WTC11 (cell line): ENCODE results near the gene UNC119.

ENCODE experiments used
- CTCF ChIP-seq: fragments of 200-600 bp; IDR thresholded peaks from 2 replicates; pipeline ENCODE4 v1.8.0; 2022; ENCODE audit warnings: antibody characterized with exemption
- FOXJ3 ChIP-seq: sonication (generic); formaldehyde crosslinking; IDR thresholded peaks from 2 replicates; pipeline ENCODE4 v1.9.0; 2021; ENCODE audit warnings: missing genetic modification reagents, mild to moderate bottlenecking, borderline replicate concordance
- GTF2I ChIP-seq: fragments of 250-450 bp; sonication (Bioruptor Pico); conservative IDR thresholded peaks from 2 replicates; pipeline ENCODE4 v1.4.0; 2021; ENCODE audit warnings: mild to moderate bottlenecking
- MAX ChIP-seq: sonication (generic); formaldehyde crosslinking; IDR thresholded peaks from 2 replicates; pipeline ENCODE4 v1.8.0; 2022; ENCODE audit warnings: mild to moderate bottlenecking, missing genetic modification reagents
- NR1H2 ChIP-seq: sonication (generic); formaldehyde crosslinking; IDR thresholded peaks from 2 replicates; pipeline ENCODE4 v1.9.0; 2021; ENCODE audit warnings: mild to moderate bottlenecking, moderate library complexity, missing genetic modification reagents
- NR3C1 ChIP-seq: sonication (generic); formaldehyde crosslinking; conservative IDR thresholded peaks from 2 replicates; pipeline ENCODE4 v1.8.1; 2023; ENCODE audit warnings: low read depth, mild to moderate bottlenecking, missing genetic modification reagents
- TCF7 ChIP-seq: sonication (generic); formaldehyde crosslinking; IDR thresholded peaks from 2 replicates; pipeline ENCODE4 v1.8.0; 2022; ENCODE audit warnings: mild to moderate bottlenecking, low read depth, missing genetic modification reagents, moderate library complexity
- TP53 ChIP-seq: sonication (generic); formaldehyde crosslinking; IDR thresholded peaks from 2 replicates; pipeline ENCODE4 v1.8.1; 2023; ENCODE audit warnings: mild to moderate bottlenecking, missing genetic modification reagents
- USF1 ChIP-seq: sonication (generic); formaldehyde crosslinking; IDR thresholded peaks from 2 replicates; pipeline ENCODE4 v1.8.0; 2022; ENCODE audit warnings: mild to moderate bottlenecking, missing genetic modification reagents
- ZBTB21 ChIP-seq: sonication (generic); formaldehyde crosslinking; IDR thresholded peaks from 2 replicates; pipeline ENCODE4 v1.8.1; 2023; ENCODE audit warnings: mild to moderate bottlenecking, missing genetic modification reagents, borderline replicate concordance
- ZNF138 ChIP-seq: sonication (generic); formaldehyde crosslinking; conservative IDR thresholded peaks from 2 replicates; pipeline ENCODE4 v1.8.1; 2022; ENCODE audit warnings: mild to moderate bottlenecking, moderate library complexity, missing genetic modification reagents

GRCh38 chr17:28567604-28568003 is 15.2 kb upstream of the UNC119 start:
- TF ChIP-seq FOXJ3 (CRISPR knock-in tag) (no peak), ZNF138 (CRISPR knock-in tag) (no peak), NR1H2 (CRISPR knock-in tag) (no peak), TCF7 (no peak), CTCF (no peak), GTF2I (no peak), ZBTB21 (CRISPR knock-in tag) (no peak), TP53 (CRISPR knock-in tag) (no peak), USF1 (no peak), NR3C1 (CRISPR knock-in tag) (no peak), MAX (CRISPR knock-in tag) (no peak)
